ENCODE results near the gene CHST3.

Gene CHST3

GRCh38 chr10:71924771-71925170 lies 39.4 kb upstream of the CHST3 start:
- no peak overlapping the region for H3K4me3 ChIP-seq (ENCODE audit: low read length)
- TF ChIP-seq CTCF (conservative IDR thresholded peaks at IDR 0.05; ENCODE audit: low read depth, low read length): no peak
- no peak for DNase-seq (ENCODE audit: low read depth)

- no peak for DNase-seq (ENCODE audit: low read depth)
- TF ChIP-seq CTCF (conservative IDR thresholded peaks at IDR 0.05; ENCODE audit: low read depth, low read length): no peak
- no peak overlapping the region for H3K4me3 ChIP-seq (ENCODE audit: low read length)
Measured at GRCh38 chr10:71927159-71927558, 37.0 kb upstream of the CHST3 start.

GRCh38 chr10:71927776-71928592 lies 36.2 kb upstream of the CHST3 start:
- no peak for DNase-seq (ENCODE audit: low read depth)
- no peak for TF ChIP-seq CTCF (conservative IDR thresholded peaks at IDR 0.05; ENCODE audit: low read depth, low read length)
- H3K4me3 ChIP-seq (ENCODE audit: low read length): no peak overlapping the region

- no peak overlapping the region for H3K4me3 ChIP-seq (ENCODE audit: low read length)
- no peak for TF ChIP-seq CTCF (conservative IDR thresholded peaks at IDR 0.05; ENCODE audit: low read depth, low read length)
- no peak for DNase-seq (ENCODE audit: low read depth)
Measured at GRCh38 chr10:71931295-71931694, 32.9 kb upstream of the CHST3 start.

- no peak overlapping the region for H3K4me3 ChIP-seq (ENCODE audit: low read length)
- no peak for DNase-seq (ENCODE audit: low read depth)
- TF ChIP-seq CTCF (conservative IDR thresholded peaks at IDR 0.05; ENCODE audit: low read depth, low read length): no peak
Measured at GRCh38 chr10:71933651-71934050, 30.5 kb upstream of the CHST3 start.

- no peak for TF ChIP-seq CTCF (conservative IDR thresholded peaks at IDR 0.05; ENCODE audit: low read depth, low read length)
- no peak overlapping the region for H3K4me3 ChIP-seq (ENCODE audit: low read length)
- DNase-seq (ENCODE audit: low read depth): no peak
Measured at GRCh38 chr10:71938211-71938610, 26.0 kb upstream of the CHST3 start.

GRCh38 chr10:71939304-71939703 lies 24.9 kb upstream of the CHST3 start:
- TF ChIP-seq CTCF (conservative IDR thresholded peaks at IDR 0.05; ENCODE audit: low read depth, low read length): no peak
- no peak overlapping the region for H3K4me3 ChIP-seq (ENCODE audit: low read length)
- DNase-seq (ENCODE audit: low read depth): no peak

All from retinal pigment epithelial cell (primary cell).